ENCODE data around the gene UTS2. TPM values are rescaled to one million over a fixed set of nuclear protein-coding genes. Genes with fewer than 3 reads are reported as not detected.

UTS2 gene
- total and polyA plus RNA-seq, 2 of the 8 experiments (the other 6 are each of a cell fraction or from before 2014, with no cell fraction given): not detected

GRCh38 chr1:7896994-7897393 is 44.1 kb upstream of the UTS2 start:
- Histone ChIP-seq H3K27ac (ENCODE audit: low read depth, low read length) (no peak overlapping the region), H3K79me1 (ENCODE audit: low read depth, low read length) (no peaks in the 10 kb centered on the region), H4K8ac (ENCODE audit: extremely low read depth, insufficient read depth, low read length) (no peak overlapping the region), H3K36me3 (ENCODE audit: control insufficient read depth in 2 of 4, insufficient read depth in 4 of 4, low read length in 3 of 4) (no peaks in the 10 kb centered on the region), H2BK15ac (ENCODE audit: low read length) (no peak overlapping the region), H3K56ac (replicated peaks; ENCODE audit: insufficient read length, low read depth, low read length) (no peak overlapping the region), H3K9me3 (ENCODE audit: insufficient read depth in 2 of 2, low read depth in 1 of 2, low read length in 1 of 2) (no peaks in the 10 kb centered on the region), H2BK20ac (ENCODE audit: low read length) (no peak overlapping the region), H3K18ac (ENCODE audit: extremely low read depth, low read length) (no peak overlapping the region), H3K4me2 (ENCODE audit: insufficient read depth in 1 of 2, low read depth in 2 of 2, low read length in 2 of 2) (no peak overlapping the region), H4K20me1 (replicated peaks in 1 of 2; ENCODE audit: control insufficient read depth in 1 of 2, insufficient read depth in 2 of 2, low read length in 2 of 2) (no peaks in the 10 kb centered on the region), H3K23me2 (ENCODE audit: low read depth, low read length) (no peaks in the 10 kb centered on the region), H3K9ac (replicated peaks in 1 of 4; ENCODE audit: extremely low read depth in 1 of 4, low read depth in 3 of 4, low read length in 3 of 4) (no peak overlapping the region), H2BK12ac (ENCODE audit: low read depth, low read length) (no peak overlapping the region), H2AK5ac (ENCODE audit: low read depth, low read length) (no peak overlapping the region), H2AFZ (ENCODE audit: low read length) (no peak overlapping the region), H3K79me2 (ENCODE audit: control insufficient read depth in 1 of 2, insufficient read depth in 2 of 2, low read length in 2 of 2) (no peaks in the 10 kb centered on the region), H3K14ac (ENCODE audit: insufficient read length) (no peak overlapping the region), H4K91ac (replicated peaks; ENCODE audit: insufficient read length, low read length) (no peak overlapping the region), H4K5ac (ENCODE audit: insufficient read length, low read depth, low read length) (no peak overlapping the region), H3K27me3 (replicated peaks in 1 of 4; ENCODE audit: control insufficient read depth in 3 of 4, extremely low read depth in 1 of 4, insufficient read depth in 3 of 4, low read length in 3 of 4) (no peaks in the 10 kb centered on the region), H3K4me3 (ENCODE audit: extremely low read depth in 1 of 4, insufficient read depth in 2 of 4, low read depth in 3 of 4, low read length in 4 of 4) (no peak overlapping the region), H3K4me1 (replicated peaks in 1 of 4; ENCODE audit: control insufficient read depth in 3 of 4, insufficient read depth in 4 of 4, low read length in 3 of 4) (no peaks in the 10 kb centered on the region), H2BK5ac (ENCODE audit: low read depth, low read length) (no peak overlapping the region), H2BK120ac (replicated peaks; ENCODE audit: low read depth, low read length) (no peak overlapping the region), H3K4ac (replicated peaks; ENCODE audit: insufficient read length, low read depth, low read length) (no peak overlapping the region), H3K23ac (ENCODE audit: insufficient read length) (no peak overlapping the region)
- FAIRE-seq: no peak
- TF ChIP-seq POLR2A (IDR thresholded peaks at IDR 0.05; ENCODE audit: control extremely low read depth in 1 of 2, low read depth in 2 of 2, low read length in 2 of 2): no peak
- CTCF ChIA-PET (ENCODE audit: partially characterized antibody): interaction anchor here (0.6 kb wide), 1 partner anchor 265 kb away, joined by 3 read pairs; no protein-coding TSS in a partner anchor
- no peak for DNase-seq (ENCODE audit: low read depth in 1 of 2, low spot score in 2 of 2)
- 100% methylated on average over 1 of the region's 1 CpG; no CpG with 5 or more reads in 1 of the 2 experiments for WGBS, 2 experiments (ENCODE audit: extremely low coverage in 1 of 2, insufficient coverage in 1 of 2, insufficient read length in 1 of 2, insufficient replicate concordance in 2 of 2, low coverage in 1 of 2, low lambda C conversion rate in 2 of 2, missing lambda C conversion rate in 1 of 2)
- POLR2A ChIA-PET (ENCODE audit: partially characterized antibody): no interaction called here
